HG02571 (cell line): Measurements from ENCODE around the gene CISD1.
"Not testable (repeated sequence)": the region's sequence is repeated elsewhere in the genome, so short reads cannot be mapped to it uniquely, and the experiment has no call there.

Experiments
- ATAC-seq: cut with Tn5 transposase; IDR thresholded peaks from one replicate; pipeline ENCODE4 v1.9.1; 2021; ENCODE audit warnings: mild to moderate bottlenecking, moderate library complexity; ENCODE audit not compliant: unreplicated experiment

Gene CISD1

GRCh38 chr10:58268946-58269781 is at the start of gene CISD1:
Gene CISD1 (plus strand): TSS chr10:58269162. CDS start chr10:58269274, 112 bp downstream.
- ATAC-seq = peak; percentile 55

GRCh38 chr10:58219875-58220274 is 49.1 kb upstream of the CISD1 start:
- ATAC-seq = no peak

GRCh38 chr10:58220769-58221451 is 48.1 kb upstream of the CISD1 start:
- no peak for ATAC-seq

- ATAC-seq = no peak
These were observed 43.3 kb upstream of the CISD1 start for GRCh38 chr10:58225654-58226053.

DNA sequence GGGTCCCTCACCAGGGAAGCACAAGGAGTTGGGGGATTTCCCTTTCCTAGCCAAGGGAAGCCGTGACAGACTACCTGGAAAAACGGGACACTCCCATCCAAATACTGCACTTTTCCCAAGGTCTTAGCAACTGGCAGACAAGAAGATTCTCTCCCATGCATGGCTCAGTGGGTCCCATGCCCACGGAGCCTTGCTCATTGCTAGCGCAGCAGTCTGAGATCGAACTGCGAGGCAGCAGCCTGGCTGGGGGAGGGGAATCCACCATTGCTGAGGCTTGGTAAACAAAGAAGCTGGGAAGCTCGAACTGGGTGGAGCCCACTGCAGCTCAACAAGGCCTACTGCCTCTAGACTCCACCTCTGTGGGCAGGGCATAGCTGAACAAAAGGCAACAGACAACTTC is 39.1 kb upstream of the CISD1 start:
- not testable (repeated sequence) for ATAC-seq

DNA sequence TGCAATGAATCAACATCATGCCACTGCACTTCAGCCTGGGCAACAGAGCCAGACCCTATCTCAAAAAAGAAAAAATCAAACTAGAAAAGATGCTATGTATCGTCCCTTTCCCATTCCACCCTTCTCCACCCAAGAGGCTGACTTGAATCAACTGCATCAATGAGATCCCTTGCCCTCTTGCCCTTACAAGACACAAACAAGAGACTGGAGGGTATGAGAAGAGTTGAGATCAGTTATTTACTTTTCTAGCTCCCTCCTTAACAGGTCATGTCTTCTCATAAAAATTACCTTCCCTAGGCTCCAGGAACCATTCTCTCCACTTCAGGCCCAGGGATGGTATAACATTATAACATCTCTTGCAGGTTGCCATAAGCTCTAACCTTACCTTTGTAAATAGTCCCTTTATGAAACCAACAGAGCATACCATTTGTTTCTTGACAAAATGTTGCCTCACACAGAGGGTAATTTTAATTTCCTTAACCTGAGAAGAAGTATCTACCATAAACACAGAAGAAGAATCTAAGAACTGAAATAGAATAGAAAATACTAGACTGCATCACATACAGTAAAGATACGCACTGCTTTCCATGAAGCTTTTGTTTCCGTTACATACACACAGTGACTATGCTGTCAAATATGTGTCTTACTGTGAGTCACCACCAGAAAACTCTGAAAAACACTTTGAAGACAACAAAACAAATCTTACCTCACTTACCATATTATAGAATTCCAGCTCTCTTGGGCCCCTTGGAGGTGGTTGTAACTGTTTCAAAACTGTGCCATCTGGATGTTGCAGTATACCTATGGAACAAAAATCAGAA is 31.7 kb upstream of the CISD1 start:
- no peak for ATAC-seq

GRCh38 chr10:58239561-58240169 is 29.3 kb upstream of the CISD1 start:
- no peak for ATAC-seq

- no peak for ATAC-seq
These were observed 28.4 kb upstream of the CISD1 start for GRCh38 chr10:58240531-58240930.

- no peak for ATAC-seq
These were observed 27.6 kb upstream of the CISD1 start for GRCh38 chr10:58241346-58241745.

- no peak for ATAC-seq
These were observed 25.7 kb upstream of the CISD1 start for GRCh38 chr10:58243269-58243668.

- not testable (repeated sequence) for ATAC-seq
These were observed 25.2 kb upstream of the CISD1 start for GRCh38 chr10:58243801-58244200.

DNA sequence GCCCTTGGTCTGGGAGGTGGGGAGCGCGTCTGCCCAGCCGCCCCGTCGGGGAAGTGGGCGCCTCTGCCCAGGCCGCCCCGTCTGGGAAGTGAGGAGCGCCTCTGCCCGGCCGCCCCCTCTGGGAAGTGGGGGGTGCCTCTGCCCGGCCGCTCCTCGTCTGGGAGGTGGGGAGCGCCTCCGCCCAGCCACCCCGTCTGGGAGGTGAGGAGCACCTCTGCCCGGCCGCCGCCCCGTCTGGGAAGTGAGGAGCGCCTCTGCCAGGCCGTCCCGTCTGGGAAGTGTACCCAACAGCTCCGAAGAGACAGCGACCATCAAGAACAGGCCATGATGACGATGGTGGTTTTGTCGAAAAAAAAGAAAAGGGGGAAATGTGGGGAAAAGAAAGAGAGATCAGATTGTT is 24.7 kb upstream of the CISD1 start:
- ATAC-seq = not testable (repeated sequence)

DNA sequence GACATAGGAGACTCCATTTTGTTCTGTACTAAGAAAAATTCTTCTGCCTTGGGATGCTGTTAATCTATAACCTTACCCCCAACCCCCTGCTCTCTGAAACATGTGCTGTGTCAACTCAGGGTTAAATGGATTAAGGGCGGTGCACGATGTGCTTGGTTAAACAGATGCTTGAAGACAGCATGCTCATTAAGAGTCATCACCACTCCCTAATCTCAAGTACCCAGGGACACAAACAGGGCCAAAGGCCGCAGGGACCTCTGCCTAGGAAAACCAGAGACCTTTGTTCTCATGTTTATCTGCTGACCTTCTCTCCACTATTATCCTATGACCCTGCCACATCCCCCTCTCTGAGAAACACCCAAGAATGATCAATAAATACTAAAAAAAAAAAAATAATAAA is 24.3 kb upstream of the CISD1 start:
- not testable (repeated sequence) for ATAC-seq

GRCh38 chr10:58253184-58253583 is 15.8 kb upstream of the CISD1 start:
- no peak for ATAC-seq

- no peak for ATAC-seq
These were observed 14.3 kb upstream of the CISD1 start for GRCh38 chr10:58254644-58255043.

- ATAC-seq = not testable (repeated sequence)
These were observed 12.8 kb upstream of the CISD1 start for GRCh38 chr10:58256013-58256780.

- no peak for ATAC-seq
These were observed 9.8 kb upstream of the CISD1 start for GRCh38 chr10:58258977-58259692.

DNA sequence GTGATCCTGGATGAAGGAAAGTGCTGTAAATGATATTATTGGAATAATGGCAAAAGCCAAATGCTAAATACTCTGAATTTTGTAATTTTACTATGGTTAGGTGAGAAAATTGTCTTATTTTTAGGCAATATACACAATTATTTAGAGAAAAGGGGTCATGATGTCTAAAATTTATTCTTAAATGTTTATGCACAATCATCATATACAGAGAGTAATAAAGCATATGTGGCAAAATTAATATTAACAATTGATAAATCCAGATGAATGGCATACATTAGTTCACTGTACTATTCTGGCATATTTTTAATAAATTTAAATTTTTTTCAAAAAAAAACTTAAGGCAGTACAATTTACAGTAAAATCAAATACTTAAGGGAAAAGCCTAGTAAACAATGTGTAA is 8.6 kb upstream of the CISD1 start:
- no peak for ATAC-seq

DNA sequence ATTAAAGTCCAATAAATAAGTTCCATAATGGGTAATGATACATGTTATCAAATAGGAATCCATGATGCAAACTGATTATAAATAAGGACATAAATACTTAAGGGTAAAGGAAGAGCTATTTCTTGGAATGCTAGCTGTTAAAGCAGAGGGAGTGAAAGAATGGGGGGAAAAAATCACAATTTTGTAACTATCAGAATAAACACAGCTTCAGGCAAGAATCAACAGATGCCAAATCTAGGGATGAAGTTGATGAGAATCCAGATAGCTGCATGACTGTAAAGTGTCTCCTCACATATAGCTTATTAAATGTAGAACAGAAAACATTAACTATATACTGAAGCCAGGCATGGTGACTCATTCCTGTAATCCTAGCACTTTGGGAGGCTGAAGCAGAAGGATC is 6.2 kb upstream of the CISD1 start:
- ATAC-seq = no peak

DNA sequence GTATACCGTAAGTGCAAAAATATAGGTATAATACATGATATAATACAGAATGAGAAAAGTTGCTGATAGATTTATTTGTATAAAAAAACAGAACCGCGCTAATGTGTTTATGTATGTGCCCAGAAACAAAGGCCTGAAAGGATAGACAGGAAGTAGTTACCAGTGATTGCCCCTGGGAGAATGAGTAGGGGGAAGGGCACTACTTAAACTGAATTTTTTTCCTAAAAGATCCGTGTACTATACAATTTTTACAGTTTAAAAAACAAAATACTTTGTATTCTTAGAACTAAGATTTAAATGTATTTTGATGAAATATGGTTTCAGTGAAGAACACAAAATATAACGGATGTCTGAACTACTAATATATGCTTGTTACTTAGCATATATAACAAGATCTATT is 4.2 kb upstream of the CISD1 start:
- ATAC-seq = no peak
